Ovary (tissue), 3 donors: ENCODE measurements around the gene CAMTA1.

Experiments
- CTCF ChIP-seq, 3 donors: fragments of 450-650 bp in 2 of 3; fragments of 200-600 bp in 1 of 3; IDR thresholded peaks; one replicate each; pipeline versions ENCODE4 v1.5.1 to v1.8.0; 2016 to 2022; ENCODE audit warnings: antibody characterized with exemption in 3 of 3, mild to moderate bottlenecking in 1 of 3
- POLR2A ChIP-seq: fragments of 450-650 bp; IDR thresholded peaks from one replicate; pipeline ENCODE4 v1.6.1; 2017; ENCODE audit warnings: antibody characterized with exemption, mild to moderate bottlenecking, moderate library complexity
- donor health status: DM: no; HTN: no; CAD: no.

- TF ChIP-seq CTCF (IDR thresholded peaks at IDR 0.05): no peak
- no peak for TF ChIP-seq POLR2A
Observed at GRCh38 chr1:7643530-7643929, 858.3 kb downstream of the CAMTA1 start.
